Transverse colon (tissue), 4 donors: ENCODE results near the gene TTYH1. TPM values are rescaled to one million over a fixed set of nuclear protein-coding genes. Genes with fewer than 3 reads are reported as not detected.
"Not testable (repeated sequence)": the region's sequence is repeated elsewhere in the genome, so short reads cannot be mapped to it uniquely, and the experiment has no call there.

Experiments used
- DNase-seq: peaks from one replicate; pipeline ENCODE4 v3.0.0-alpha.2; 2019
- H3K27ac ChIP-seq, 4 donors: fragments of 200-600 bp; sonication (generic); 2 replicates each; pipeline ENCODE4 v1.5.1; 2016 to 2018; ENCODE audit warnings: inconsistent platforms in 4 of 4
- H3K27me3 ChIP-seq: fragments of 200-600 bp; sonication (generic); 2 replicates; pipeline ENCODE4 v1.5.1; 2017; ENCODE audit warnings: inconsistent platforms
- H3K36me3 ChIP-seq, 4 donors: fragments of 200-600 bp; sonication (generic); 2 replicates each; pipeline ENCODE4 v1.5.1; 2017 to 2019; ENCODE audit warnings: inconsistent platforms in 4 of 4
- H3K4me1 ChIP-seq, 4 donors: fragments of 200-600 bp; sonication (generic); 2 replicates each; pipeline ENCODE4 v1.5.1; 2017 to 2020; ENCODE audit warnings: inconsistent platforms in 4 of 4
- H3K4me3 ChIP-seq, 4 donors: fragments of 200-600 bp; sonication (generic); 1 replicate in 1 of 4; 2 replicates in 3 of 4; pipeline versions ENCODE4 v1.5.1 to v1.6.1; 2017 to 2019; ENCODE audit warnings: inconsistent platforms in 4 of 4
- H3K9me3 ChIP-seq, 2 donors: fragments of 200-600 bp; sonication (generic); 2 replicates each; pipeline ENCODE4 v1.5.1; 2017 to 2019; ENCODE audit warnings: inconsistent platforms in 2 of 2
- EP300 ChIP-seq: sonication (generic); formaldehyde crosslinking; IDR thresholded peaks from one replicate; pipeline ENCODE4 v1.6.1; 2017; ENCODE audit warnings: antibody characterized with exemption, low read depth
- POLR2A ChIP-seq: fragments of 450-650 bp; IDR thresholded peaks from one replicate; pipeline ENCODE4 v1.6.1; 2016; ENCODE audit warnings: antibody characterized with exemption, mild to moderate bottlenecking, moderate library complexity
- POLR2AphosphoS5 ChIP-seq, 3 donors: sonication (generic); formaldehyde crosslinking; IDR thresholded peaks; one replicate each; pipeline ENCODE4 v1.6.1; 2016; ENCODE audit warnings: antibody characterized with exemption in 3 of 3
- WGBS, 2 donors: methylation state at CpG; one replicate each; pipeline ENCODE4 v1.1.5; 2018; ENCODE audit warnings: low coverage in 1 of 2; 5-methylcytosine and 5-hydroxymethylcytosine counted together
- in situ Hi-C, 4 donors: fragments of 200-750 bp; cut with MboI; loops; one replicate each; pipeline versions ENCODE4 v1.15.0 to v1.15.1; 2017; ENCODE audit warnings: low sequenced_read_pairs in 3 of 4, low pct_ligation_motif_present in 1 of 4, low pct_unique_long_range_greater_than_20kb in 1 of 4
- intact Hi-C: fragments of 100-400 bp; cut with DNase I; formaldehyde crosslinking; loops from one replicate; pipeline ENCODE4 v1.15.1; 2023; ENCODE audit warnings: low total_unique reads
- total RNA-seq, 4 donors: library from RNA; depleted of rRNA; stranded (reverse); fragments of >200 nt; gene quantifications; one replicate each; pipeline ENCODE4 v1.1.0, GENCODE V29; 2016
- TF ChIP-seq, protein P1 (sequence below), 5 experiments: fragments of 200-600 bp in 3 of 5; fragments of 450-650 bp in 2 of 5; sonication (generic) in 3 of 5; IDR thresholded peaks; 1 replicate in 2 of 5; 2 replicates in 3 of 5; pipeline ENCODE4 v1.5.1; 2016 to 2017; ENCODE audit warnings: antibody characterized with exemption in 5 of 5, inconsistent platforms in 3 of 5, mild to moderate bottlenecking in 2 of 5, moderate library complexity in 1 of 5

The TTYH1 gene
- total RNA-seq, 4 donors from 2014 or later = 1.1 to 7.5 (median 3.0) TPM

GRCh38 chr19:54436628-54437252 lies 21.5 kb downstream of the TTYH1 start:
- in situ Hi-C loops = no loop called here
- WGBS, 2 donors = 79 to 81% methylated on average over 10 of the region's 10 CpGs

GRCh38 chr19:54439174-54439851 lies 24.0 kb downstream of the TTYH1 start:
- no peak overlapping the region for H3K27ac ChIP-seq
- TF ChIP-seq, protein P1, sequence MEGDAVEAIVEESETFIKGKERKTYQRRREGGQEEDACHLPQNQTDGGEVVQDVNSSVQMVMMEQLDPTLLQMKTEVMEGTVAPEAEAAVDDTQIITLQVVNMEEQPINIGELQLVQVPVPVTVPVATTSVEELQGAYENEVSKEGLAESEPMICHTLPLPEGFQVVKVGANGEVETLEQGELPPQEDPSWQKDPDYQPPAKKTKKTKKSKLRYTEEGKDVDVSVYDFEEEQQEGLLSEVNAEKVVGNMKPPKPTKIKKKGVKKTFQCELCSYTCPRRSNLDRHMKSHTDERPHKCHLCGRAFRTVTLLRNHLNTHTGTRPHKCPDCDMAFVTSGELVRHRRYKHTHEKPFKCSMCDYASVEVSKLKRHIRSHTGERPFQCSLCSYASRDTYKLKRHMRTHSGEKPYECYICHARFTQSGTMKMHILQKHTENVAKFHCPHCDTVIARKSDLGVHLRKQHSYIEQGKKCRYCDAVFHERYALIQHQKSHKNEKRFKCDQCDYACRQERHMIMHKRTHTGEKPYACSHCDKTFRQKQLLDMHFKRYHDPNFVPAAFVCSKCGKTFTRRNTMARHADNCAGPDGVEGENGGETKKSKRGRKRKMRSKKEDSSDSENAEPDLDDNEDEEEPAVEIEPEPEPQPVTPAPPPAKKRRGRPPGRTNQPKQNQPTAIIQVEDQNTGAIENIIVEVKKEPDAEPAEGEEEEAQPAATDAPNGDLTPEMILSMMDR (IDR thresholded peaks at IDR 0.05) = peak in 4 of 5 experiments; percentile 15 to 36 (median 24)
- TF ChIP-seq EP300 (no peak), POLR2A (no peak)
- no peaks in the 10 kb centered on the region for H3K27me3 ChIP-seq
- DNase-seq = no peak
- intact Hi-C loops = no loop called here
- H3K36me3 ChIP-seq = no peaks in the 10 kb centered on the region
- no peaks in the 10 kb centered on the region for H3K9me3 ChIP-seq
- in situ Hi-C loops = no loop called here
- WGBS, 2 donors = 63% methylated on average over 15 of the region's 15 CpGs; no CpG with 5 or more reads in 1 of the 2 donors
- peaks cover 0 to 8% (median 2%) of the 10 kb centered on the region in 4 donors for H3K4me1 ChIP-seq
- H3K4me3 ChIP-seq = no peak overlapping the region

More at GRCh38 chr19:54436628-54437252, 21.5 kb downstream of the TTYH1 start:
- TF ChIP-seq, protein P1 (IDR thresholded peaks at IDR 0.05) = no peak
- TF ChIP-seq POLR2A (no peak), POLR2AphosphoS5 (IDR thresholded peaks at IDR 0.05) (no peak), EP300 (no peak)
- Histone ChIP-seq H3K4me3 (no peak overlapping the region), H3K4me1 (peaks cover 0 to 8% (median 2%) of the 10 kb centered on the region in 4 donors), H3K36me3 (no peaks in the 10 kb centered on the region), H3K27ac (no peak overlapping the region), H3K27me3 (peaks cover 8% of the 10 kb centered on the region), H3K9me3 (no peaks in the 10 kb centered on the region)
- no peak for DNase-seq
- intact Hi-C loops = no loop called here

DNA sequence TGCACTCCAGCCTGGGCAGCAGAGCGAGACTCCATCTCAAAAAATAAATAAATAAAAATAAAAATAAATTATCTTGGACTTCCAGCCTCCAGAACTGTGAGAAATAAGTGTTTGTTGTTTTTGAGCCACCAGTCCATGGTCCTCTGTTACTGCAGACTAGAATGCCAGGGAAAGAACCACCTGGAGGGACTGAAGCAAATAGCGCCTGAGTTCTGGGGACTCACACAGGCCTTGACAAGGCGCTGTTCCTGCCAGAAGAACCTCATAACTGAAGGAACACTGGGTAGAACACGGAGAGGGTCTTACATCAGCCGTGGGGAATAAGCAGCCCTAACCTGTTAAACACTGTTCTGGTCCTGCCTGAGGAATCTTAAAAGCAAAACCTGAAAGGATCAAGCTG lies 25.4 kb downstream of the TTYH1 start:
- H3K36me3 ChIP-seq = no peaks in the 10 kb centered on the region
- intact Hi-C loops = no loop called here
- H3K27me3 ChIP-seq = no peaks in the 10 kb centered on the region
- no peak overlapping the region for H3K4me3 ChIP-seq
- in situ Hi-C loops = no loop called here
- H3K27ac ChIP-seq = no peak overlapping the region
- no peak for DNase-seq
- 95 to 100% methylated on average over 3 to 5 of the region's 5 CpGs for WGBS, 2 donors
- H3K9me3 ChIP-seq = no peaks in the 10 kb centered on the region
- TF ChIP-seq POLR2A (no peak), EP300 (no peak), POLR2AphosphoS5 (IDR thresholded peaks at IDR 0.05) (no peak)
- TF ChIP-seq, protein P1 (IDR thresholded peaks at IDR 0.05) = no peak
- peaks cover 0 to 9% (median 5%) of the 10 kb centered on the region in 4 donors for H3K4me1 ChIP-seq

DNA sequence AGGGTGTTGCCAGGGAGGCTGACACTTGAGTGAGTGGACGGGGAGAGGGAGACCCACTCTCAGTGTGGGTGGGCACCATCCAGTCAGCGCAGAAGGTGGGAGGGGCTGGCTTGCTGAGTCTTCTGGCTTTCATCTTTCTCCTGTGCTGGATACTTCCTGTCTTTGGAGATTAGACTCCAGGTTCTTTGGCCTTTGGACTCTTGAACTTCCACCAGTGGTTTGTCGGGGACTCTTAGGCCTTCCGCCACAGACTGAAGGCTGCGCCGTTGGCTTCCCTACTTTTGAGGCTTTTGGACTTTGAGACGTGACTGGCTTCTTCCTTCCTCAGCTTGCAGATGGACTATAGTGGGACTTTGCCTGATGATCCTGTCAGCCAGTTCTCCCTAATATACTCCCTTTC lies 29.5 kb downstream of the TTYH1 start:
- Histone ChIP-seq H3K36me3 (no peaks in the 10 kb centered on the region), H3K27ac (peak overlapping the region; percentile 52 to 76 (median 72)), H3K27me3 (no peaks in the 10 kb centered on the region), H3K9me3 (no peaks in the 10 kb centered on the region), H3K4me1 (peaks cover 11 to 29% (median 19%) of the 10 kb centered on the region in 4 donors), H3K4me3 (no peak overlapping the region)
- 48 to 70% methylated on average over 4 to 7 of the region's 7 CpGs for WGBS, 2 donors
- in situ Hi-C loops = no loop called here
- DNase-seq = peak; percentile 76
- intact Hi-C loops = no loop called here
- no peak for TF ChIP-seq EP300
- no peak for TF ChIP-seq POLR2A
- peak in 2 of 3 donors; percentile 46 to 65 for TF ChIP-seq POLR2AphosphoS5 (IDR thresholded peaks at IDR 0.05)

DNA sequence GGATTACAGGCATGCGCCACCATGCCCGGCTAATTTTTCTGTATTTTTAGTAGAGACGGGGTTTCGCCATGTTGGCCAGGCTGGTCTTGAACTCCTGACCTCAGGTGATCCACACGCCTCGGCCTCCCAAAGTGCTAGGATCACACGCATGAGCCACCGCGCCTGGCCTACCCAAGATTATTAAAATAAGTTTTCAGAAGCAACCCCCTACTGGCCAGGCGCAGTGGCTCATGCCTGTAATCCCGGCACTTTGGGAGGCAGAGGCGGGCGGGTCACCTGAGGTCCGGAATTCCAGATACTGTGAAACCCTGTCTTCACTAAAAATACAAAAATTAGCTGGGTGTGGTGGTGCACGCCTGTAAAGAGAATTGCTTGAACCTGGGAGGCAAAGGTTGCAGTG lies 31.1 kb downstream of the TTYH1 start:
- DNase-seq, H3K9me3 ChIP-seq, H3K4me3 ChIP-seq, in situ Hi-C loops, H3K36me3 ChIP-seq, H3K27ac ChIP-seq, H3K27me3 ChIP-seq, intact Hi-C loops: not testable (repeated sequence)
- H3K4me1 ChIP-seq = peaks cover 24 to 44% (median 35%) of the 10 kb centered on the region in 4 donors
- 89% methylated on average over 15 of the region's 15 CpGs; no CpG with 5 or more reads in 1 of the 2 donors for WGBS, 2 donors
